Activated T-cell treated with anti-CD3 and anti-CD28 coated beads, Interleukin-2, amount 50 U/mL, for 24 hours (primary cell): ENCODE results near the gene SMOC1.
"Not testable (repeated sequence)": the region's sequence is repeated elsewhere in the genome, so short reads cannot be mapped to it uniquely, and the experiment has no call there.

Experiments used
- DNase-seq: peaks from one replicate; pipeline ENCODE4 v3.0.0-alpha.2; 2020
- H3K27ac Mint-ChIP-seq: 2 replicates; pipeline ENCODE4 v1.8.0; 2020; ENCODE audit warnings: mild to moderate bottlenecking, mixed read lengths
- H3K27me3 Mint-ChIP-seq: 2 replicates; pipeline ENCODE4 v1.8.0; 2020; ENCODE audit warnings: mixed read lengths
- H3K36me3 Mint-ChIP-seq: 2 replicates; pipeline ENCODE4 v1.8.0; 2020; ENCODE audit warnings: low read depth, mixed read lengths
- H3K4me1 Mint-ChIP-seq: 2 replicates; pipeline ENCODE4 v1.8.0; 2020; ENCODE audit warnings: low read depth, mixed read lengths
- H3K4me3 Mint-ChIP-seq: 2 replicates; pipeline ENCODE4 v1.8.0; 2020; ENCODE audit warnings: mild to moderate bottlenecking, moderate library complexity, mixed read lengths
- H3K9me3 Mint-ChIP-seq: 2 replicates; pipeline ENCODE4 v1.8.0; 2020; ENCODE audit warnings: mixed read lengths

Gene SMOC1

GRCh38 chr14:69878251-69878650 lies 965 bp upstream of the SMOC1 start:
- peaks cover 63% of the 10 kb centered on the region for H3K27me3 Mint-ChIP-seq

GRCh38 chr14:69880044-69880487 lies 850 bp downstream of the SMOC1 start:
- Mint-ChIP-seq H3K27me3 (peaks cover 65% of the 10 kb centered on the region), H3K4me3 (no peak overlapping the region), H3K27ac (no peak overlapping the region), H3K36me3 (no peaks in the 10 kb centered on the region), H3K9me3 (no peaks in the 10 kb centered on the region), H3K4me1 (no peaks in the 10 kb centered on the region)
- no peak for DNase-seq

More at GRCh38 chr14:69878251-69878650, 965 bp upstream of the SMOC1 start:
- Mint-ChIP-seq H3K27ac (no peak overlapping the region), H3K9me3 (no peaks in the 10 kb centered on the region), H3K36me3 (no peaks in the 10 kb centered on the region), H3K4me3 (no peak overlapping the region), H3K4me1 (no peaks in the 10 kb centered on the region)
- DNase-seq = no peak

GRCh38 chr14:69880893-69881292 lies 1.7 kb downstream of the SMOC1 start:
- H3K9me3 Mint-ChIP-seq = no peaks in the 10 kb centered on the region
- H3K27ac Mint-ChIP-seq = no peak overlapping the region
- H3K4me1 Mint-ChIP-seq = no peaks in the 10 kb centered on the region
- H3K36me3 Mint-ChIP-seq = no peaks in the 10 kb centered on the region
- H3K4me3 Mint-ChIP-seq = no peak overlapping the region
- DNase-seq = no peak
- peaks cover 65% of the 10 kb centered on the region for H3K27me3 Mint-ChIP-seq

- Mint-ChIP-seq H3K27ac (no peak overlapping the region), H3K4me1 (no peaks in the 10 kb centered on the region), H3K9me3 (no peaks in the 10 kb centered on the region), H3K36me3 (no peaks in the 10 kb centered on the region), H3K4me3 (no peak overlapping the region), H3K27me3 (peaks cover 65% of the 10 kb centered on the region)
- DNase-seq = no peak
These were observed 3.1 kb downstream of the SMOC1 start for GRCh38 chr14:69882116-69882864.

GRCh38 chr14:69882915-69883314 lies 3.7 kb downstream of the SMOC1 start:
- Mint-ChIP-seq H3K27ac (no peak overlapping the region), H3K4me1 (no peaks in the 10 kb centered on the region), H3K36me3 (no peaks in the 10 kb centered on the region), H3K4me3 (no peak overlapping the region), H3K27me3 (peaks cover 61% of the 10 kb centered on the region), H3K9me3 (no peaks in the 10 kb centered on the region)
- no peak for DNase-seq

- Mint-ChIP-seq H3K4me3 (no peak overlapping the region), H3K36me3 (no peaks in the 10 kb centered on the region), H3K9me3 (no peaks in the 10 kb centered on the region), H3K27ac (no peak overlapping the region), H3K27me3 (peaks cover 45% of the 10 kb centered on the region), H3K4me1 (no peaks in the 10 kb centered on the region)
- DNase-seq = no peak
These were observed 7.4 kb downstream of the SMOC1 start for GRCh38 chr14:69886453-69887242.

GRCh38 chr14:69887740-69888657 lies 8.8 kb downstream of the SMOC1 start:
- H3K27me3 Mint-ChIP-seq = peaks cover 34% of the 10 kb centered on the region
- DNase-seq = no peak
- no peak overlapping the region for H3K27ac Mint-ChIP-seq
- no peaks in the 10 kb centered on the region for H3K9me3 Mint-ChIP-seq
- H3K36me3 Mint-ChIP-seq = no peaks in the 10 kb centered on the region
- H3K4me1 Mint-ChIP-seq = no peaks in the 10 kb centered on the region
- no peak overlapping the region for H3K4me3 Mint-ChIP-seq

GRCh38 chr14:69891422-69891821 lies 12.2 kb downstream of the SMOC1 start:
- Mint-ChIP-seq H3K27me3 (peaks cover 51% of the 10 kb centered on the region), H3K9me3 (peaks cover 3% of the 10 kb centered on the region)

GRCh38 chr14:69895109-69895508 lies 15.9 kb downstream of the SMOC1 start:
- no peak for DNase-seq
- no peak overlapping the region for H3K27ac Mint-ChIP-seq
- H3K4me1 Mint-ChIP-seq = no peaks in the 10 kb centered on the region
- H3K27me3 Mint-ChIP-seq = peaks cover 37% of the 10 kb centered on the region
- peaks cover 23% of the 10 kb centered on the region for H3K9me3 Mint-ChIP-seq
- no peaks in the 10 kb centered on the region for H3K36me3 Mint-ChIP-seq
- no peak overlapping the region for H3K4me3 Mint-ChIP-seq

More at GRCh38 chr14:69891422-69891821, 12.2 kb downstream of the SMOC1 start:
- Mint-ChIP-seq H3K4me1 (no peaks in the 10 kb centered on the region), H3K4me3 (no peak overlapping the region), H3K27ac (no peak overlapping the region), H3K36me3 (no peaks in the 10 kb centered on the region)
- DNase-seq = no peak

GRCh38 chr14:69896080-69896479 lies 16.9 kb downstream of the SMOC1 start:
- H3K27ac Mint-ChIP-seq = no peak overlapping the region
- H3K27me3 Mint-ChIP-seq = peaks cover 35% of the 10 kb centered on the region
- H3K36me3 Mint-ChIP-seq = no peaks in the 10 kb centered on the region
- peaks cover 23% of the 10 kb centered on the region for H3K9me3 Mint-ChIP-seq
- DNase-seq = no peak
- H3K4me1 Mint-ChIP-seq = no peaks in the 10 kb centered on the region
- no peak overlapping the region for H3K4me3 Mint-ChIP-seq

GRCh38 chr14:69896972-69897371 lies 17.8 kb downstream of the SMOC1 start:
- Mint-ChIP-seq H3K27me3 (peaks cover 37% of the 10 kb centered on the region), H3K27ac (no peak overlapping the region), H3K4me1 (no peaks in the 10 kb centered on the region), H3K36me3 (no peaks in the 10 kb centered on the region), H3K9me3 (peaks cover 23% of the 10 kb centered on the region), H3K4me3 (no peak overlapping the region)
- no peak for DNase-seq

GRCh38 chr14:69900603-69901002 lies 21.4 kb downstream of the SMOC1 start:
- Mint-ChIP-seq H3K4me3 (no peak overlapping the region), H3K27me3 (peaks cover 12% of the 10 kb centered on the region), H3K27ac (no peak overlapping the region), H3K4me1 (no peaks in the 10 kb centered on the region), H3K36me3 (no peaks in the 10 kb centered on the region), H3K9me3 (peaks cover 20% of the 10 kb centered on the region)
- DNase-seq = no peak

- H3K4me3 Mint-ChIP-seq = no peak overlapping the region
- H3K36me3 Mint-ChIP-seq = no peaks in the 10 kb centered on the region
- peaks cover 6% of the 10 kb centered on the region for H3K27me3 Mint-ChIP-seq
These were observed 22.1 kb downstream of the SMOC1 start for GRCh38 chr14:69901113-69901951.

GRCh38 chr14:69903046-69903445 lies 23.8 kb downstream of the SMOC1 start:
- not testable (repeated sequence) for H3K4me1 Mint-ChIP-seq, H3K27me3 Mint-ChIP-seq, H3K36me3 Mint-ChIP-seq, DNase-seq, H3K4me3 Mint-ChIP-seq, H3K27ac Mint-ChIP-seq
- peaks cover 12% of the 10 kb centered on the region for H3K9me3 Mint-ChIP-seq

More at GRCh38 chr14:69901113-69901951, 22.1 kb downstream of the SMOC1 start:
- no peak for DNase-seq
- Mint-ChIP-seq H3K27ac (no peak overlapping the region), H3K9me3 (peaks cover 20% of the 10 kb centered on the region), H3K4me1 (no peaks in the 10 kb centered on the region)
